GM21786 (cell line): ENCODE results near the gene ABLIM2.

ENCODE experiments used
- ATAC-seq: cut with Tn5 transposase; IDR thresholded peaks from one replicate; pipeline ENCODE4 v1.9.1; 2021; ENCODE audit not compliant: unreplicated experiment

ABLIM2 gene

GRCh38 chr4:8088966-8089491 is 69.6 kb downstream of the ABLIM2 start:
- ATAC-seq: no peak

DNA sequence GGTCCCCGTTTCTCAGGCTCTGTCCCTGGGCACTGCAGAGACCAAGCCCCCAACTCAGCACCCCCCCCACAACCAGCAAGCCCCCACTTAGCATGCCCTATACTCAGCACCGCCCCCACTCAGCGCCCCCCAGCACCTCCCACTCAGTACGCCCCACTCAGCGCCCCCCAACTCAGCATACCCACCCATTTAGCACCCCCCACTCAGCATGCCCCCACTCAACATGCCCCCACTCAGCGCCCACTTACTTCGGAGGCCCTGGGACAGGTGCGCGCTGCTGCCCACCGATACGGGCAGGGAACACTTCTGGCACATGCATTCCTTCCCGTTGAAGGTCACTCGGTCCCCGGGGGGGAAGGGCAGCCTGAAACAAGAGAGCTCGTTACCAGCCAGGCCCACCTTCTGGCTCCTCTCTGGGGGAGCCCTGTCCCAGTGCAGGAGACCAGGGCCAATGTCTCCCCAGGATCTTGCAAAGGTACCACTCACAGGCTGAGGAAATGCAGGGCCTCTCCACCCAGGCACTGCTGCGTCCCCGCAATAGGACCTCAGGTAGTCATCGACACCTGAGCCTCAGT is 70.6 kb downstream of the ABLIM2 start:
- no peak for ATAC-seq

- no peak for ATAC-seq
Measured at GRCh38 chr4:8086783-8087445, 71.7 kb downstream of the ABLIM2 start.

DNA sequence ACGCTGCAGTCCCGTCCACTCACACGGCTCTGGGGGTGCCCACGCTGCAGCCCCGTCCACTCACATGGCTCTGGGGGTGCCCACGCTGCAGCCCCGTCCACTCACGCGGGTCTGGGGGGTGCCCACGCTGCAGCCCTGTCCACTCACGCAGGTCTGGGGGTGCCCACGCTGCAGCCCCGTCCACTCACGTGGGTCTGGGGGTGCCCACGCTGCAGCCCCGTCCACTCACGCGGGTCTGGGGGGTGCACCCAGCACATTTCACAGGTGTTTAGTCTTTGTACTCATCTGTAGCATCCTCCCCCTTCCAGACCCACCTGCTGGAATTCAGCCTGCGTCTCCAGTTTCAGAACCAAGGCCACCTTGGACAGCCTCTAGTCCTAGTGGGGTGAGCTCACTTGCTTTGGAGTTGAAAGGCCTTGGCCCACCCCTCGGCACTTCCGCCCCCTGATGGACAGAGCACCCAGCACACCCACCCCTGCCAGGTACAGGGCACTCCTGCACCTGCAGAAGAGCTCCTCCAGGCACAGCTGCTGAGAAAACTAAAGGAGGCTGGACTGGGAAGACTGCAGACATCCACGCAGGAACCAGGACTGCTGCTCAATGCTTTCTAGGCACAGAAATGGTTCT is 73.0 kb downstream of the ABLIM2 start:
- ATAC-seq: no peak

GRCh38 chr4:8084712-8085490 is 73.7 kb downstream of the ABLIM2 start:
- no peak for ATAC-seq

DNA sequence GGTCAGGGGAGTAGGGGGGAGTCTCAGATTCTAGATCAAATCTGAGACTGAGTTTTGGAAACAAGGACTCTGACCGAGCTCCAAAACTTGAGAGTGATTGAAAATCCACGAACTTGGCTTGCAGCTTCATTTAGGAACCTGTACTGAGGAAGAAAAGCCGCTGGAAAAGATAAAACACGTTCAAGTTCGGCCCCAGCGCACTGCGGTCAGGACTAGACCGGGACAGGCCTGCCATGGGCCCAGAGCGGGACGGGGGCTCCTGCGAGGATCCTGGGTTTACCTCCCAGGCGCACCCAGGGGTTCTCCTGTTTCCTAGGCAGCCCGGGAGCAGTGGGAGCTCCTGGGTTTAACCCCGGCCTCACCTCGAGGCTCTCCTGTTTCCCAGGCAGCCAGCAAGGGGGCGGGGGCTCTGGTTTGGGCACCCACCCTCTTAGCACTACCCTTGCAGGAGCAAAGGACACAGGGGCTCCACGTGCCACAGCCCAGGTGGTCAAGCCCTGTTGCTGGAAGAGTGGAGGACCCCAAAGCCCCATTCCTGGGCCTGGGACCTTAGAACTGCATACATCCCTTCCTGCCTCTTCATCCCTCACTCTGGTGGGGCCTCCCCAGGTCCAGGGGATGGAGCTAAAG is 74.5 kb downstream of the ABLIM2 start:
- no peak for ATAC-seq

DNA sequence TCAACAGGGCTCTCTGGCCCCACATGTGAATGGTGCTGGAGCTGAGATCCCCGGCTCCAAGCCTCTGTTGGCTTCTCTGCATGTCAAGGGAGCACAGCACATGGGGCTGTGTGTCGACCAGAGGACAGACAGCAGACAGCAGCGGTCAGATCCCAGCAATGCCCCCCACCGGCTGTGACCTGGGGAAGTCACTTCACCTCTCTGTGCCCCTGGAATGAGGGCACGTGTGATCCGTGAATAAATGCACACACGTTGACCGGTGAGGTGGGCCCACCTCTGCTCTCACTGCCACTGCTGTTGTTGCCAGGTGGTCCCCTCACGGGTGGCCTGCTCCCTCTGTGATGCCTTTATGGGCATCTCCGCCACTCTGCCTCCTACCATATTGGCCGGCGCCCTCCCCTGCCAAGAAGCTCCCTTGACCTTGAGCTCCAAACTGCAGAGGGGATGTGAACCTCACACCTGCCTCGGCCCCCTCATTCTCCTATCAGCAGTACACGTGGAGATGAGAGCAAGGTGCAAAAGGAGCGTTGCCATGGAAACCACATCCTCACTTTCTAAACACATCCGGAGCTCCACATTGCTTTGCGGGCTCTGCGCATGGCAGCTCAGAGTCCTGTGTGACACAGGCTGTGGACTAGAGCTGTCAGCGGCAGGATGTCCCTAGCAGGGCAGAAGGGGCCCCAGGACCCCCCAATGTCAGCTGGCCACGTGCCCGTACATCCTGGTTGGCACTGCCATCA is 75.4 kb downstream of the ABLIM2 start:
- ATAC-seq: no peak

- ATAC-seq: no peak
Measured at GRCh38 chr4:8082517-8083055, 76.0 kb downstream of the ABLIM2 start.

GRCh38 chr4:8081621-8082516 is 76.7 kb downstream of the ABLIM2 start:
- no peak for ATAC-seq

DNA sequence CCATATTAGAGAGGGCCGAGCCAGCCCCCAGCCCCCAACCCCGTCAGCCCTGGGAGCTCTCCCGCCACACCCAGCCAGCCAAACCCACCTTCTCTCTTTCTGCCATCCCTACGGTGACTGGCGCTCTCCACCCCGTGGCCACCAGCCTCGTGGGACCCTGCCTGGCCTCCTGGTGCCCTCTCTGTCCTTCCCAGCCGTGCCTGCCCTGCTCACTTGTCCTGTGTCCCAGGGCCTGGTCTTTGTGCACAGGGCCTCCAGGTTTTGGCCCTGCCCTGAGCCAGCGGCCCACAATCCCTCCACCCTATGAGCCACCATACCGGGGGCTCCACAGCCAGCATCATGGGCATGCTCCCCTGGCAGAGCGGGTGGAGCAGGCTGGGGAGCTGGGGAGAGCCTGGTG is 77.4 kb downstream of the ABLIM2 start:
- ATAC-seq: no peak

GRCh38 chr4:8080754-8081065 is 77.9 kb downstream of the ABLIM2 start:
- no peak for ATAC-seq

DNA sequence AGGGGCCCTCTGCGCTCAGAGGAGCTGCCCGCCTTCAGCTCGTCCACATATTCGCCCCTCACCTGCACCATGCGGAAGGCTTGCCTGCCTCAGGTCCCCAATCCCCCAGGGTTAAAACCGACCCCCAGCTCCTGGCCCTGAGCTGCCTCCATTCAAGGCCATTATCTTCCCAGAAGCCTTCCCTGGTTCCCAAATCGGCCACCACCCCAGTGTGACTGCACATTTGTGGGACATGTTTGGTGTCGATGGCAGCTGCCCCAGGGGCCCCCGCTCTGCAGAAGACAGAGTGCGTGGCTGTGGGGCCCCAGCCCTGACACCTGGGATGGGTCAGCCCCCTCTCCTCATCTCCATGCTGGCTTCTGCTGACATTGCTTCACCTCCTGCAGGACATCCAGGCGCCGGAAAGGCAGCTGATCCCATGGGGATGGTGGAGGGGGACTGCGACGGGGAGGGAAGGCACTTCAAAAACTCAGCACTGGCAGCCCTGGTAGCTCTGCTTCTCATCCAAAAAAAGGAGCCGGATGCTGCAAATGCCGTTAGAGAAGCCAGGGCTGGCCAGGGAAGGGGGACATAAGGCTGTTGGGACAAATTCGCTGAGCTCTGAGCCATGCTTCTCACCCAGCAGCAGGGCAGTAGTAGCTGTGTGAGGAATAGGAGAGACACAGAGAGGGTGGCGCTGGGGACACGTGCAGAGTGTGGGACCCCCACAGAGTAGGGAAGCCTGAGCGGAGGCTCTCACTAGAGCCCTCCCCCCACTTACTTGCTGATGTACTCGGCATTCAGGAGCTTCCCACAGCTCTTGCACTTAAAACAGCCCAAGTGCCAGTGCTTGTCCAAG is 78.5 kb downstream of the ABLIM2 start:
- ATAC-seq: no peak

- ATAC-seq: no peak
Measured at GRCh38 chr4:8079031-8079885, 79.4 kb downstream of the ABLIM2 start.

GRCh38 chr4:8078610-8079015 is 80.0 kb downstream of the ABLIM2 start:
- ATAC-seq: no peak

DNA sequence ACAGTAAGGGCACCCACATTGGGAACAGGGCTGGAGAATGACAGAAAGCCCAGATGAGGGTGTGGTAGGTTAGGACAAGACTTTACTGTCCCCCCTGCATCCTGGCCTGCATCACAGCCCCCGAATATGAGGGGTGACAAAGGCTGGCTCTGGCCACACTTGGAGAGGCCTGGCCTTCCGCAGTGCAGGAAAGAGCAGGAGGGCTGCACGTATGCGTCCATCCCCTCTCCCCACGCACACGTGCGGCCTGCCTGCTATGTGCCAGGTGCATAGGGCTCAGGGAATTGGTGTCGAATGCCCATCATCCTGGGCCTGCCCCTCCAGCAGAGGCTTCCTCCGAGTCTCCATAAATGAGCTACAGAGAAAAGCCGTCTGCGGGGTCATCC is 80.5 kb downstream of the ABLIM2 start:
- no peak for ATAC-seq

- no peak for ATAC-seq
Measured at GRCh38 chr4:8077181-8078108, 81.2 kb downstream of the ABLIM2 start.
